Measurements from ENCODE around the gene FOXN4.
A peak's percentile ranks its signal among the peaks of the same experiment; 100 is the strongest.

FOXN4 gene

GRCh38 chr12:109278912-109279311 is 30.2 kb downstream of the FOXN4 start:
- DNase-seq (ENCODE audit: low spot score): no peak

GRCh38 chr12:109277899-109278762 is 31.0 kb downstream of the FOXN4 start:
- no peak for DNase-seq (ENCODE audit: low spot score)

- DNase-seq (ENCODE audit: low spot score): no peak
Measured at GRCh38 chr12:109277255-109277898, 31.7 kb downstream of the FOXN4 start.

- DNase-seq (ENCODE audit: low spot score): no peak
Measured at GRCh38 chr12:109276160-109276559, 32.9 kb downstream of the FOXN4 start.

GRCh38 chr12:109275173-109275572 is 33.9 kb downstream of the FOXN4 start:
- DNase-seq (ENCODE audit: low spot score): no peak

- DNase-seq (ENCODE audit: low spot score): no peak
Measured at GRCh38 chr12:109274381-109274780, 34.7 kb downstream of the FOXN4 start.

- DNase-seq (ENCODE audit: low spot score): no peak
Measured at GRCh38 chr12:109273354-109273753, 35.7 kb downstream of the FOXN4 start.

GRCh38 chr12:109271418-109271817 is 37.7 kb downstream of the FOXN4 start:
- DNase-seq (ENCODE audit: low spot score): no peak

- no peak for DNase-seq (ENCODE audit: low spot score)
Measured at GRCh38 chr12:109270494-109270893, 38.6 kb downstream of the FOXN4 start.

- DNase-seq (ENCODE audit: low spot score): no peak
Measured at GRCh38 chr12:109269428-109269827, 39.7 kb downstream of the FOXN4 start.

- DNase-seq (ENCODE audit: low spot score): no peak
Measured at GRCh38 chr12:109268896-109269295, 40.2 kb downstream of the FOXN4 start.

- no peak for DNase-seq (ENCODE audit: low spot score)
Measured at GRCh38 chr12:109267361-109267760, 41.7 kb downstream of the FOXN4 start.

GRCh38 chr12:109266106-109266879 is 42.8 kb downstream of the FOXN4 start:
- DNase-seq (ENCODE audit: low spot score): no peak

GRCh38 chr12:109264943-109265650 is 44.0 kb downstream of the FOXN4 start:
- no peak for DNase-seq (ENCODE audit: low spot score)

GRCh38 chr12:109264095-109264942 is 44.8 kb downstream of the FOXN4 start:
- peak; percentile 72 for DNase-seq (ENCODE audit: low spot score)

- no peak for DNase-seq (ENCODE audit: low spot score)
Measured at GRCh38 chr12:109263439-109263838, 45.6 kb downstream of the FOXN4 start.

GRCh38 chr12:109261939-109262338 is 47.1 kb downstream of the FOXN4 start:
- DNase-seq (ENCODE audit: low spot score): no peak

- no peak for DNase-seq (ENCODE audit: low spot score)
Measured at GRCh38 chr12:109261087-109261486, 48.0 kb downstream of the FOXN4 start.

- DNase-seq (ENCODE audit: low spot score): no peak
Measured at GRCh38 chr12:109259545-109259895, 49.6 kb downstream of the FOXN4 start.

- DNase-seq (ENCODE audit: low spot score): no peak
Measured at GRCh38 chr12:109258607-109259544, 50.2 kb downstream of the FOXN4 start.
